Measurements from ENCODE around the gene FMNL2.

DNA sequence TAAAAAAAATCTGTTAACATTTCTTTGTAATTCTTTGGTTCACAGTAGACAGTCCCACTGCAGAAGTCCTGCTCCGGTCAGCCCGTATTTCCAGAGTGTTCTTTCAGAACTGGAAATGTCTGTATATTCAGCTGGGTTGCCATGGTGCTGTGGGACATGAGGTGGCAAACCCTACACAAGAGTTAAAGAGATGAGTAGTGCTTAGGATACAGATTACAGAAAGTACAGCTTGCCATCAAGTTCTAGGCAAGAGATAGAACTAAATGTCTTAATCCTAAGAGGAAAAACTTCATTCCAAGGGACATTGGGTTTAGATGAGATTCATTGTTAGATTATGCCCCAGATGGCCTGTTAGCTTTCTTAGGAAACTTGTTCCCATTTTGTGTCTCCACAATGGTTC is 60.1 kb downstream of the FMNL2 start:
- TF ChIP-seq CTCF (IDR thresholded peaks at IDR 0.05; ENCODE audit: low read length), result no peak
- TF ChIP-seq EZH2 (optimal IDR thresholded peaks at IDR 0.05; ENCODE audit: low read depth, low read length), result no peak
- no peak for TF ChIP-seq EZH2phosphoT487 (IDR thresholded peaks at IDR 0.05; ENCODE audit: low read length)

All from MM.1S (cell line).